Prostate gland (tissue), 2 donors: ENCODE results near the gene SNRPB2. TPM values are rescaled to one million over a fixed set of nuclear protein-coding genes. Genes with fewer than 3 reads are reported as not detected.

Experiments
- DNase-seq: peaks from one replicate; pipeline ENCODE4 v3.0.0-alpha.2; 2019; ENCODE audit warnings: low spot score
- H3K27ac ChIP-seq, 2 donors: fragments of 200-600 bp; sonication (generic); 2 replicates each; pipeline ENCODE4 v1.5.1; 2017 to 2019
- H3K27me3 ChIP-seq: fragments of 200-600 bp; sonication (generic); replicated peaks from 2 replicates; pipeline ENCODE4 v1.5.1; 2019; ENCODE audit not compliant: insufficient read depth
- H3K36me3 ChIP-seq, 2 donors: fragments of 200-600 bp; sonication (generic); 1 replicate in 1 of 2; 2 replicates in 1 of 2; pipeline versions ENCODE4 v1.5.1 to v1.8.1; 2017 to 2019
- H3K4me1 ChIP-seq: fragments of 200-600 bp; sonication (generic); replicated peaks from 2 replicates; pipeline ENCODE4 v1.5.1; 2019
- H3K4me3 ChIP-seq, 2 donors: fragments of 200-600 bp; sonication (generic); 2 replicates each; pipeline ENCODE4 v1.5.1; 2017 to 2019
- H3K9me3 ChIP-seq: fragments of 200-600 bp; sonication (generic); 2 replicates; pipeline ENCODE4 v1.5.1; 2017
- POLR2A ChIP-seq: fragments of 450-650 bp; IDR thresholded peaks from one replicate; pipeline ENCODE4 v1.6.1; 2016; ENCODE audit warnings: antibody characterized with exemption, mild to moderate bottlenecking
- POLR2AphosphoS5 ChIP-seq: sonication (generic); formaldehyde crosslinking; IDR thresholded peaks from one replicate; pipeline ENCODE4 v1.6.1; 2017; ENCODE audit warnings: antibody characterized with exemption
- WGBS: methylation state at CpG from one replicate; pipeline ENCODE4 v1.1.5; 2018; 5-methylcytosine and 5-hydroxymethylcytosine counted together
- intact Hi-C: fragments of 100-400 bp; cut with DNase I; formaldehyde crosslinking; loops from one replicate; pipeline ENCODE4 v1.14.2; 2022
- total RNA-seq, 2 donors: library from RNA; depleted of rRNA; stranded (reverse); fragments of >200 nt; gene quantifications; one replicate each; pipeline ENCODE4 v1.1.0, GENCODE V29; 2016
- TF ChIP-seq, protein P1 (sequence below), 4 experiments: fragments of 200-600 bp in 2 of 4; fragments of 450-650 bp in 2 of 4; sonication (generic) in 2 of 4; IDR thresholded peaks; 1 replicate in 3 of 4; 2 replicates in 1 of 4; pipeline ENCODE4 v1.5.1; 2016 to 2019; ENCODE audit warnings: antibody characterized with exemption in 4 of 4, mild to moderate bottlenecking in 2 of 4, moderate library complexity in 2 of 4

Gene SNRPB2
- total RNA-seq, 2 donors from 2014 or later: 21.2 to 22.9 TPM

DNA sequence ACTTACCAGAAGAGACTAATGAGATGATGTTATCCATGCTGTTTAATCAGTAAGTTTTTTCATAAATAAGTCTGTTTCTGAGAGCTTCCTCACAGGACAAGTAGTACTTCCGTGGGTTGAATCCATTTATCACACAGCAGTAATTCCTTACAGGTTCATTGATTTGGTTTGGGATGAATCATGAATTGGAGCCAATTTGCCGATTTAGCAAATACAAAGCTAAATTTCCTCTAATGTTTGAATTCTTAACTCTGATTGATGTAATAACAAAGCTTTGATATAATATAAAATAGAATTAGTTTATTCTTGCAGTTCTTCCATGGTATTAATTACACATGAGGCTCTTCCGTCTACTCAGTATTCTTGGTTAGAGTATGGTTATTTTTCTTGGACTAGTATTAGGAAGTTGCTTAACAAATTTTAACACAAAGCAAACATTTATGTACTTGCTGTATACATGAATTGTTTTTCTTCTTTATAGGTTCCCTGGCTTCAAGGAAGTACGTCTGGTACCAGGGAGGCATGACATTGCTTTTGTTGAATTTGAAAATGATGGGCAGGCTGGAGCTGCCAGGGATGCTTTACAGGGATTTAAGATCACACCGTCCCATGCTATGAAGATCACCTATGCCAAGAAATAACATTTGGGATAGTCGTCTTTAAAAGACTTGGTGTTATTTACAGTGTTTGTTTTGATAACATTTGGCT, 10.7 kb downstream of the SNRPB2 start:
- H3K4me3 ChIP-seq: no peak overlapping the region
- WGBS: 60% methylated on average over 6 of the region's 6 CpGs
- H3K9me3 ChIP-seq: no peaks in the 10 kb centered on the region
- intact Hi-C loops: no loop called here
- DNase-seq: peak; percentile 7
- H3K4me1 ChIP-seq: no peaks in the 10 kb centered on the region
- no peaks in the 10 kb centered on the region for H3K27me3 ChIP-seq
- H3K27ac ChIP-seq: no peak overlapping the region
- TF ChIP-seq POLR2AphosphoS5: peak; percentile 63
- TF ChIP-seq, protein P1, sequence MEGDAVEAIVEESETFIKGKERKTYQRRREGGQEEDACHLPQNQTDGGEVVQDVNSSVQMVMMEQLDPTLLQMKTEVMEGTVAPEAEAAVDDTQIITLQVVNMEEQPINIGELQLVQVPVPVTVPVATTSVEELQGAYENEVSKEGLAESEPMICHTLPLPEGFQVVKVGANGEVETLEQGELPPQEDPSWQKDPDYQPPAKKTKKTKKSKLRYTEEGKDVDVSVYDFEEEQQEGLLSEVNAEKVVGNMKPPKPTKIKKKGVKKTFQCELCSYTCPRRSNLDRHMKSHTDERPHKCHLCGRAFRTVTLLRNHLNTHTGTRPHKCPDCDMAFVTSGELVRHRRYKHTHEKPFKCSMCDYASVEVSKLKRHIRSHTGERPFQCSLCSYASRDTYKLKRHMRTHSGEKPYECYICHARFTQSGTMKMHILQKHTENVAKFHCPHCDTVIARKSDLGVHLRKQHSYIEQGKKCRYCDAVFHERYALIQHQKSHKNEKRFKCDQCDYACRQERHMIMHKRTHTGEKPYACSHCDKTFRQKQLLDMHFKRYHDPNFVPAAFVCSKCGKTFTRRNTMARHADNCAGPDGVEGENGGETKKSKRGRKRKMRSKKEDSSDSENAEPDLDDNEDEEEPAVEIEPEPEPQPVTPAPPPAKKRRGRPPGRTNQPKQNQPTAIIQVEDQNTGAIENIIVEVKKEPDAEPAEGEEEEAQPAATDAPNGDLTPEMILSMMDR (IDR thresholded peaks at IDR 0.05): no peak
- H3K36me3 ChIP-seq: peaks cover 0 to 2% of the 10 kb centered on the region in 2 donors

DNA sequence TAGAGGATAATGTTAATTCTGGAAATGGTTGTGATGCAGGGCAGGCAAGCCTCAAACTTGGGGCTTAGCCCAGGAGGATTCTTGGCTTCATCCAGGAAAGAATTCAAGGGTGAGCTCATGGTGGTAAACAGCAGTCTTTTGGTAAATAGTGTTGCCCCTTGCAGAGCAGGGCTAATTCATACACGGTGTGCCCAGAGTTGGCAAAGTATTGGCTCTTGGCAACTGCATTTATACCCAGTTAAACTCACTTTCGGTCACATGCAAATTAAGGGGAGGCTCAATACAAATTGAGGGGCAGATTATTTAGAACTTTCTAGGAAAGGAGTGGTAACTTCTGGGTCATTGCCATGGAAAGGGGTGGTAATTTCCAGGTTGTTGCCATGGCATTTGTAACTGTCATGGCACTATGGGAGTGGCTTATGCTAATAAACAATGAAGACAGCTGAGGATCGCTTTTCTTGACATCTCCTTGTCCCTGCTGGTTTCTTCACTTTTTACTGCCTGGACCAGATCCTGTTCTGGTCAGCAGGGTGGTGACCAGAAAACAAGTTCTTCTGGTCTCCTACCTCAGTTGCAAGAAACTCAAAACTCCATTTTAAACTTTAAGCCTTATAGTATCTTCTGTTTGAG, 14.5 kb downstream of the SNRPB2 start:
- TF ChIP-seq POLR2A: no peak
- TF ChIP-seq POLR2AphosphoS5: peak; percentile 20
- WGBS: 32% methylated on average over 3 of the region's 3 CpGs

DNA sequence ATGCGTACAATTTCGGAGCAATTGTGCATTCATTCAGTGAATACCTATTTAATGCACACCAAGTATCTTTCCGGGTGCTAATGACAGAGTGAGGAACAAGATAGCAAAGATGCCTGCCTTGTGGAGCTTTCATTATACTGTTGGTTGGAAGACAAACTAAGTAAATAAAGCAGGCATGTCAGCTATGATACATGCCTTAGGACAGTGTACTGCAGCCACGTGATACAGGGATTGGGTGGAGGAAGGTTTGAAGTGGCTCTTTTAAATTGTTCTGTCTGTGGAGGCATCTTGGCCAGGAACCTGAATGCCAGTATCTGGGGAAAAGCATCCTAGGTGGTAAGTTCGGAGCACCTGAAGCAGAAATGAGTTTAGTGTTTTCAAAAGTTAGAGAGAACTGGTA, 15.4 kb downstream of the SNRPB2 start:
- 71% methylated on average over 5 of the region's 5 CpGs for WGBS
- no peak overlapping the region for H3K27ac ChIP-seq
- no peaks in the 10 kb centered on the region for H3K27me3 ChIP-seq
- H3K4me3 ChIP-seq: no peak overlapping the region
- no peaks in the 10 kb centered on the region for H3K9me3 ChIP-seq
- no peak for DNase-seq
- TF ChIP-seq, protein P1 (IDR thresholded peaks at IDR 0.05): no peak
- TF ChIP-seq POLR2A (no peak), POLR2AphosphoS5 (no peak)
- no peaks in the 10 kb centered on the region for H3K36me3 ChIP-seq
- intact Hi-C loops: no loop called here
- no peaks in the 10 kb centered on the region for H3K4me1 ChIP-seq

More for the DNA sequence above, 14.5 kb downstream of the SNRPB2 start:
- no peaks in the 10 kb centered on the region for H3K27me3 ChIP-seq
- H3K9me3 ChIP-seq: no peaks in the 10 kb centered on the region
- H3K4me1 ChIP-seq: no peaks in the 10 kb centered on the region
- H3K27ac ChIP-seq: no peak overlapping the region
- H3K36me3 ChIP-seq: no peaks in the 10 kb centered on the region
- no peak for DNase-seq
- no peak overlapping the region for H3K4me3 ChIP-seq
- intact Hi-C loops: no loop called here

DNA sequence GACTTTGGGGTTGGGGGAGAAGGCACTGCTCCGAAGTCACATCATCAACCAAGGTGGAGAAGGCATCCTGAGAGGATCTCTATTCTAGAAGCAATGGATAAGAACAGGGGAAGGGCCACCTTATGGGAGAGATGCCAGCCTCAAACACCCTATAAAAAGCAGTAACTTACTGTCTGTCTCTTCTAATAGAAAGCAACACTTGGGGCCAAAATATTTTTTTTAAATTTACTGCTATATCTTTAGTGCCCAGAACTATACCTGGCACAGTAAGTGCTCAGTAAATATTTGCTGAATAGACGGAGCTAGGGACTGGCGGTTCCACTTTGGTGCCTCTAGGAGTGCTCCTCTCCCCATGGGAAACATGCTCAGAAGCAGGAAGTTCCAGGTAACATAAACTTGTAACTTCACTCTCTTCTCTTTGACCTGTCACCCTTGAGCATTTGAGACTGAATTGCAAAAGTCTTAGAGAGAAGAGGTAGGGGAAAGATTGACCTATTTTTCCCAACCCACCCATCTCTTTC, 17.5 kb downstream of the SNRPB2 start:
- Histone ChIP-seq H3K4me1 (no peaks in the 10 kb centered on the region), H3K9me3 (no peaks in the 10 kb centered on the region), H3K4me3 (no peak overlapping the region), H3K36me3 (no peaks in the 10 kb centered on the region), H3K27ac (no peak overlapping the region), H3K27me3 (no peaks in the 10 kb centered on the region)
- DNase-seq: peak; percentile 54
- intact Hi-C loops: no loop called here
- TF ChIP-seq, protein P1 (IDR thresholded peaks at IDR 0.05): peak in 1 of 4 experiments; percentile 6
- TF ChIP-seq POLR2A (no peak), POLR2AphosphoS5 (peak; percentile 69)
- 28% methylated on average over 3 of the region's 3 CpGs for WGBS

DNA sequence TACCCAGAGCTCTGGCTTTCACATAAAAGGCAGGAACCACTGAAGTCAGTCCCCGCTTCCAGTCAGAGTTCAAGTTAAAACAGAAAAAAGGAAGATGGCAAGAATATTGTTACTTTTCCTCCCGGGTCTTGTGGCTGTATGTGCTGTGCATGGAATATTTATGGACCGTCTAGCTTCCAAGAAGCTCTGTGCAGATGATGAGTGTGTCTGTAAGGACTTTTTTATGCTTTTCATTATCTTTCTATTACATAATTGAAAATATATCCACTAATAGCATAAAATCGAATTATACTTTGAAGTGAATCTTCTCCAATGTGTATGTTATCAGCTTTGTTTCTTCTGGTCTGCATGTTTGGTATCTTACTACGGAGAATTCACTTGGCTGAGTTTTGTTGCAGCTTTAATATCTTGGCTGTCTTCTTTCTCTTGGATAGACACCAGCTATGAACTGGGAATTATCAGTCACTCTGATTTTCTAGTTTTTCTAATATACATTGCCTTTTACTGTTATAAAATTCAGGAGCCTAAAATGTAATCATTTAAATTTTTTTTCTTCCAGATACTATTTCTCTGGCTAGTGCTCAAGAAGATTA, 18.6 kb downstream of the SNRPB2 start, which contains the start of gene OTOR:
Gene OTOR, plus strand, starts transcription at position 51 of the 593 bp plus-strand sequence. Its CDS starts 44 bp downstream, at position 95.
- no peak within 1 kb of the TSS for H3K4me3 ChIP-seq
- no peaks in the 10 kb centered on the region for H3K4me1 ChIP-seq
- H3K27me3 ChIP-seq: no peaks in the 10 kb centered on the region
- no peak within 1 kb of the TSS for H3K27ac ChIP-seq
- no peaks in the 10 kb centered on the region for H3K36me3 ChIP-seq
- no peak for TF ChIP-seq POLR2AphosphoS5
- no peak for TF ChIP-seq POLR2A
- TF ChIP-seq, protein P1 (IDR thresholded peaks at IDR 0.05): no peak
- WGBS: 81% methylated on average over 5 of the region's 5 CpGs
- intact Hi-C loops: no loop called here
- DNase-seq: no peak
- H3K9me3 ChIP-seq: no peaks in the 10 kb centered on the region
